TTC549 (cell line): ENCODE measurements around the gene DCBLD1.
"Not testable (repeated sequence)": the region's sequence is repeated elsewhere in the genome, so short reads cannot be mapped to it uniquely, and the experiment has no call there.

Source experiments
- FAIRE-seq: peaks from 2 replicates; lab custom pipeline; 2012; peaks lifted over from hg19 to GRCh38; lab: Jason Lieb, UNC

DCBLD1 gene

DNA sequence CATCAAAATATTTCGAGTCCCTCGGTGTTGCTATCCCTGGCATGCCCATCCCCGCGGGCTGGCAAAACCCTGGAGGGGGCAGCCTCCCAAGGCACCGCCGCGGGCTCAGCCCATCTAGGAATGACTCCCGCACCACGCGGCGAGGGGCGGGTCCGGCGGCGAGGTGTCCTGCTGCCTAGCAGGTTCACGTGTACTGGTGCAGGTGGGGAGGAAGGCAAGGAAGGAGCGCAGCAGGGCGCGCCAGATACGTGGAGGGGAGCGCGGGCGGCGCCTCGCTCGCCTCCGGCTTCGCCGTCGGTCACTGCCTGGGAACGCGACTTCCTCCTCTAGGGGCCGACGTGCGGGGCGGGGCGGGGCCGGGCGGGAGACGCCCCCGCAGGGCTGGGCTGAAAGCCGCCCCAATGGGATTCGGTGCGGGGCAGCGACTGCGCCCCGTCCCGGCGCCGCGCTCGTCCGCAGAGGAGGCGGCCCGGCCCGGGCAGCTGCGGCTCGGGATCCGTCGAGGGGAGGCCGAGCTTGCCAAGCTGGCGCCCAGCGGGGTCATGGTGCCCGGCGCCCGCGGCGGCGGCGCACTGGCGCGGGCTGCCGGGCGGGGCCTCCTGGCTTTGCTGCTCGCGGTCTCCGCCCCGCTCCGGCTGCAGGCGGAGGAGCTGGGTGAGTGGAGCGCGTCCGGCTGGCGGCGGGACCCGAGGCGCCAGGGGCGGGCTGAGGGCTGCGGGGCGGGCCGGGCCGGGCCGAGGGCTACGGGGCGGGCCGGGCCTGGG, at the start of gene DCBLD1:
TSS of gene DCBLD1 (plus strand) at position 435 of the 764 bp plus-strand sequence. CDS start at position 543, 108 bp downstream.
- no peak for FAIRE-seq

DNA sequence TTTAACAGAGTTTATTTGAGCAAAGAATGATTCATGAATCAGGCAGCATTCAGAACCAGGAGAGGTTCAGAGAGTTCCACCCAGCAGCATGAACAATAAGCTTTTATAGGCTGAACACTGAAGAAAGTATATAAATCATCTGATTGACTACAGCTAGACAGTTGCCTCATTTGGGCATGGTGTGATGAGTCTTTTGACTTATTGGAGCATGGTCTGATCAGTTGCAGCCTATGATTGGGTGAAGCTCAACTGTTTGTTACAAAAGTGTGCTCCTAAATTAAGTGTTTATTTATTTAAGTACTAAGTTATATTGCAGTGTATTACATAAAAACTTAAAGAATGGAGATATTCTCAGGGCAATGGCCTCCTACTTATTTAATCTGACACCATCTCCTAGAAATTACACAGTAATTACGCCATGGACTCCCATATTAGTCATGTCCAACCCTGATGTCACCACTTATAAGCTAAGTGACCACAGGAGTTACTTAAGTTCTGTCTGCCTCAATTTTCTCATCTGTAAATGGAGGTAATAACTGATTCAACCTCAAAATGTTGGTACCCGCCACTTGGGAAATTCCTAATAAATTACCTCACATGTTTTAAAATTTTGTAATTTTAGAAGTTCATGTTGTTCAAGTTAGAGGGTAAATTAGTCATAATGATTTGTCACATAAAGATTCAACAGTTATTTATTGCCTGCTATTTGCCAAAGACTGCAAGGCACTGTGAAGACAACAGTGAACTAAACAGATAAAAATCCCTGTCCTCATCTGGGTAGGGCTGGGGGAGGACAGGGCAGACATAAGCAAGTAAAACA, 41.6 kb upstream of the DCBLD1 start:
- FAIRE-seq = no peak

DNA sequence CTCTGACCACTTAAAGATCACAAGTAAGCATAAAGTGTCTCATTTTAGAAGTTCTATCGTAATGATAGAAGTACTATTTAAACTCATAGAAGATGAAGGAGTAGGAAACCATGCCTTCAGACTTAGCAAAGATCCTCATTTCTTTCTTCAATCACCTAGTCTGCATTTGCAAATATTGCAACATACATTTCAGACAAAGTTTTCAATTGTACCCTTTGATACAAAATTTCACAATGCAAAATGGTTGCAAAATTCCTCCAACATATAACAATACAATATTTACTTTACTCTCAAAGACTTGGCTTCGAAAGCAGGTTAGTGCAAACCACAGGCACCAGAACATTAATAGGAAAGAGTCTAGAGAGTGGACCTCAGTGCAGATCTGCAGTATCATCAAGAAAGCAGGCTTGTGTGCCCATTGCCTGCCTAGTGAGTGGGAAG, 40.6 kb upstream of the DCBLD1 start:
- FAIRE-seq = no peak

DNA sequence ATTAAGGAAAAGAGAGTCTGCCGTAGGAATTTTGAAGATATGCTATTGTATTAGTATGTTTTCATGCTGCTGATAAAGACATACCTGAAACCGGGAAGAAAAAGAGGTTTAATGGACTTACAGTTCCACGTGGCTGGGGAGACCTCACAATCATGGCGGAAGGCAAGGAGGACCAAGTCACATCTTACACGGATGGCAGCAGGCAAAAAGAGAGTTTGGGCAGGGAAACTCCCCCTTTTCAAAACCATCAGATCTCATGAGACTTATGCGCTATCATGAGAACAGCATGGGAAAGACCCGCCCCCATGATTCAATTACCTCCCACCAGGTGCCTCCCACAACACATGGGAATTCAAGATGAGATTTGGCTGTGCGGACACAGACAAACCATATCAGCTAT, 40.2 kb upstream of the DCBLD1 start:
- not testable (repeated sequence) for FAIRE-seq

DNA sequence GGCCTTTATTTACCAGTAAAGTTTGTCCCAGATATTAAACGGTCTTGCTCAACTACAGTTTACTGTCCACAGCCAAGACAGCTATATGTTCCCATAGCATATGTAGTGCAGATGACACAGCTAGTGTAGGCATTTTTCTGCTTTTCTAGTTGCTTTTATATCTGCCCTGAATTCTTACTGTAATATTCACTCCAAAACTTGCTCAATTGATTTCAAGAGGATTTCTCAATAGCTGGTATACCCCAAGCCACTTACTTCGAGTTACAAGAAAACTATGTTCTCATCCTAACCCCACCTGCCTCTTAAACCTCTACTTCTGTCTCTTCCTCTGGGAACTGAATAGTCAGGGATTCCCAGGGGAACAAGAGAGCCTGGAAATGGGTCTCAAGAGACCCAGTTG, 37.9 kb upstream of the DCBLD1 start:
- FAIRE-seq = no peak

DNA sequence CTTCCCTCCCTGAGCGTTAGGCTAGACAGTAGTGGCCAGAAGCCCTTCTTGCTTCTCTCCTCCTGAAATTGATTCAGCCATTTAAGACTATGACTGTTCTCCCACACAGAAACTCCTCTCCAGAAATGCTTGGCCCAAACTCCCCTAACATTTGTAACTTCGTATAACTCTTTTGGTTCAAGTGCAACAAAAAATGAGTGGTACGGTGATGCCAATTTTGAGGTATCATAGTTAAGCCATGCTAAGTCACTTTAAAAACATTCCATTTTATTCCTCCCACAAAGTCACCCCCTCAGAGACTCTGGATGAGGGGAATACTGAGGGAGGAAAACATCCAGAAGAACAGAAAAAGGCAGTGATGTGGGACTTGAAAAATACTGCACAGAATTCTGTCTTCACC, 35.6 kb upstream of the DCBLD1 start:
- no peak for FAIRE-seq

DNA sequence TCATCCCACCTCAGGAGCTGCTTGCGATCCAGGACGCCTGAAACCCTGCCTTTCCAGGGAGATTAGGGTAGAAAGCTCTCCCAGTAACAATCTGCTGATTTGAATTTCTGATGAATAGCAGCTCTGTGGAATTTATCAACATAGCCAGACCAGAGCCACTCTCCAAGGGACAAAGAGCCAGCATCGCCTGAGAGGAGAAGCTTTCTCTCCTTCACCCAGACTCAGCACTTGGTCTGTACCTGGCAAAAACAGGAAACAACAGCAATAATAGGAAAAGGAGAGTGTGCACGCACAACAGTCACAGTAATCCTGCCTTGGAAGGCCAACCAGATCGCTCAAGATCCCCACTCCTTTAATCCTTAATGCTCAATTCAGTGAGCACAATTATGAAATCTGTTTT, 34.5 kb upstream of the DCBLD1 start:
- no peak for FAIRE-seq

DNA sequence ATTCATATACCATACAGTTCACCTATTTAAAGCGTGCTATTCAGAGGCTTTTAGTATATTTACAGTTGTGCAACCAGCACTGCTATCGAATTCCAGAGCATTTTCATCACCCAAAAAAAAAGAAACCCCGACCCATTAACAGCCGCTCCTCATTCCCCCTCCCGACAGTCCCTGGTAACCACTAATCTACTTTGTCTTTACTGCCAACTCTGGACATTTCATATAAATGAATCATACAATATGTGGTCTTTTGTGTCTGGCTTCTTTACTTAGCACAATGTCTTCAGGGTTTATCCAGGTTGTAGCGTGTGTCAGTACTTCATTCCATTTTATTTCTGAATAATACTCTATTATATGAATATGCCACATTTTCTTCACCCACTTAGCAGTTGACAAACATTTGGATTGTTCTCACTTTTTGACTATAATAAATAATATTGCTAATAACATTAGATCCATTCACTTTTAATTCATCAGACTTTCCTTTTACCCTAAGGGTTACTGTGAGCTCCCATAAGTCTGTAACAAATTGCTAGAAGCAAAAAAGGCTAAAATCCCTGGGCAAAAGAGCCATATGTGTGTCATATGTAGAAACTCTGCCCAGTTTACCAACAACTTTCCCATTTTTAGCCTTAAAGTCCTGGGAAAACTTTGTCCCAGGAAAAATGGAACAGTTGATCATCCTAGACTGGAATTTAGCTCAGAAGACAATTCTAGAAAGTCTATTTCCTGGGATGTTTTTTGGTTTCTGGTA, 33.6 kb upstream of the DCBLD1 start:
- FAIRE-seq = no peak

DNA sequence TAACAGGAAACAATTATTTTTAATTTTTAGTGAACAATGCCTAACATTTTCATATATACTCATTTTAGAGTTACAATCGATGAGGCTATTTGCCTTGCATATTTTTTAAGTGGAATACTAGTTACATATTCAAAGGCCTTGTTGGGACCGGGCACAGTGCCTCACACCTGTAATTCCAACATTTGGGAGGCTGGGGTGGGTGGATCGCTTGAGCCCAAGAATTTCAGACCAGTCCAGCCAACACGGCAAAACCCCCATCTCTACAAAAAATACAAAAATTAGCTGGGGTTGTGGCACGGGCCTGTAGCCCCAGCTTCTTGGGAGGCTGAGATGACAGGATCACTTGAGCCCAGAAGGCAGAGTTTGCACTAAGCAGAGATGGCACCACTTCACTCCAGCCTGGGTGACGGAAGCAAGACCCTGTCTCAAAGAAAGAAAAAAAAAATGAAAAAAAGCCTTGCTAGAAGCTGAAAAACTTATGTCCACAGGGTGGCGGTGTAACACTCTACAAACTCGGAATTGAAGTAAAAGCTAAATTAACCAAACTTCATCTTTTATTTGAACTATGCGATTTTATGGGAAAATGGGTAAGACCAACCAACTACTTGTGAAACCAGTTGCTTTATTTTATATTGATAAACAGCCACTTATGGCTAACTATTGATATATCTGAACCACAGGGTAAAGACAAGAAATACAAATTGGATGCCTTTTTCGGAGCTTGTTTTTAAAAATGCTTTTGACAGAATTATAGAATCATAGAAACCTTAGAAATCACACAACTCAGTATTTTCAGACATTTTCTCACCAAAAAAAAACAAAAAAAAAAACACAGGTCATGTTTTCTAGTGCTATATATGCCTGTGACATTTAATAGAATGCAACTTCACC, 32.7 kb upstream of the DCBLD1 start:
- peak; percentile 77 for FAIRE-seq

DNA sequence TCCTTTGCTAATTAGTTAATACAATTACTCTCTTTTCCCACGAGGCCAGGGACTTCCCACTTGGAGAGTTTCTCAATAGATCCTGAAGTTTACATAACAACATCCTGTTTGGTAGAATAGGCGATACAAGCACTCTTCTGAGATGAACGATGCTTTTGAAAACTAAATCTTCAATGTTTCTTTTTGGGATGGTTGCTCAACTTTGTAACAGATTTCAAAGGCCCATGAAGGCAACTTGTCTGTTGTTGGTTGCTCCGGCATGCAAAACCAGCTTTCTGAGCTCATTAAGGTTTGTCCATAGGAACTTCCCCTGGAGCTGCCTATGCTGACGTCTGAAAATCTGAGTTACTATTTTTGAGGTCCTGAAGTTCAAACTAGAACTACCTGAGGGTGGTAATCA, 30.8 kb upstream of the DCBLD1 start:
- FAIRE-seq = no peak

DNA sequence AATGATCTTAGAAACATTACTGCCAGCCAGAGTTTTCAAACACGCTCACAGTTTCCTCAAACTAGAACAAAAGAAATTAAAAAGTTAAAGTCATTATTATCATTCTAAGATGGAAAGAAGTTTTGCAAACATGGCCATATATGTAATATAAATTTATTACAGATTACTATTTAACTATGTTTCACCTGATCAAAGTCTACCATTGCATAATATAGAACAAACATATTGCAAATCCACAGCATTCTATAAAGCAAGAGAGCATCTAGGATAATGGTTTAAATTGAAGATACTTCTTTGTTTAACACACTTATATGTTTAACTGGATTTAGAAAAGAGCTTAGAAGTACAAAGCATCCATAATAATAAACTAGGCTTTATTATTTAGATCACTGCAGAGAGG, 26.2 kb upstream of the DCBLD1 start:
- FAIRE-seq = no peak

DNA sequence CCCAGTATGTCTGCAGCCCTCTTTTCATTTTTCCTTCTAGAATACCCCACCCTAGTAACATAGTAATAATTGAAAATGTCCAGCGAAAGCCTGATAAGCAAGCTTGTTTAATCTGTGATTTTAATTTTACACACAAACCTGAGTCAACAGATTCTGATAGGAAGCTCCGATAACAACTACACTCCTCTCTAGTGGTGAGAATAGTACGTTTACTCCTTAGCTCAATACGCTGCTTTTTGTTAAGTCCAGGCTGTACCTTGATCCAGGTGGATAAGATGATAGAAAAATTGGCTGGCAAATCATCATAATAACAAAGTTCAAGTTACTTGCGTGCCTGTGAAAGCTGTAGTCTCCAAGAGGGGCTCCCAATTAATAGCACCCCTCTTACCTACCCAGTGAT, 25.5 kb upstream of the DCBLD1 start:
- FAIRE-seq = no peak

DNA sequence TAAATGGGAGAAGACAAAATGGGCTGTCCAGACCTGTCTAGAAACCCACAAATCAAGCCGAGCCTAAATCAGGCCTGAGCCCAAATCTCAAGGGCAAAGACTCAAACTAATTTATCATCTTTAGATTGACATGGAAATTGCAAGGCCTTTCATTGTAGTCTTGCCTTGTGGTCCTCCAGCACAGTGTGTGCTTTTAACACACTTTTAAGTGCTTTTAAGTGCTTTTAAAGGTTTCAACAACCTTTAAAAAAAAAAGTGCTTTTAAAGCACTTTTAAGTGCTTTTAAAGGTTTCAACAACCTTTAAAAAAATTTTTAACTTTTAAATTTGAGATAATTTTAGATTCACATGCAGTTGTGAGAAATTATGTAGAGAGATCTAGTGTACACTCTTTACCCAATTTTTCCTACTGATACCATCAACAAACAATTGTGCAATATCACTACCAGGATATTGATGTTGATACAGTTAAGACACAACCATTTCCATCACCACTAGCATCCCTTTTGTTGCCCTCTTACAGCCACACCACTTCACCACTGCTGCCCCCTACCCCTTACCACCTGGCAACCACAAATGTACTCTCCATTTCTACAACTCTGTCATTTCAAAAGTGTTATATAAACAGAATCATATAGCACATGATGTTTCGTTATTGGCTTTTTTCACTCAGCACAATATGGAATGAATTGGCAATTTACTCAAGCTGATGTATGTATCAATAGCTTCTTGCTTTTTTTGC, 23.1 kb upstream of the DCBLD1 start:
- FAIRE-seq = no peak

DNA sequence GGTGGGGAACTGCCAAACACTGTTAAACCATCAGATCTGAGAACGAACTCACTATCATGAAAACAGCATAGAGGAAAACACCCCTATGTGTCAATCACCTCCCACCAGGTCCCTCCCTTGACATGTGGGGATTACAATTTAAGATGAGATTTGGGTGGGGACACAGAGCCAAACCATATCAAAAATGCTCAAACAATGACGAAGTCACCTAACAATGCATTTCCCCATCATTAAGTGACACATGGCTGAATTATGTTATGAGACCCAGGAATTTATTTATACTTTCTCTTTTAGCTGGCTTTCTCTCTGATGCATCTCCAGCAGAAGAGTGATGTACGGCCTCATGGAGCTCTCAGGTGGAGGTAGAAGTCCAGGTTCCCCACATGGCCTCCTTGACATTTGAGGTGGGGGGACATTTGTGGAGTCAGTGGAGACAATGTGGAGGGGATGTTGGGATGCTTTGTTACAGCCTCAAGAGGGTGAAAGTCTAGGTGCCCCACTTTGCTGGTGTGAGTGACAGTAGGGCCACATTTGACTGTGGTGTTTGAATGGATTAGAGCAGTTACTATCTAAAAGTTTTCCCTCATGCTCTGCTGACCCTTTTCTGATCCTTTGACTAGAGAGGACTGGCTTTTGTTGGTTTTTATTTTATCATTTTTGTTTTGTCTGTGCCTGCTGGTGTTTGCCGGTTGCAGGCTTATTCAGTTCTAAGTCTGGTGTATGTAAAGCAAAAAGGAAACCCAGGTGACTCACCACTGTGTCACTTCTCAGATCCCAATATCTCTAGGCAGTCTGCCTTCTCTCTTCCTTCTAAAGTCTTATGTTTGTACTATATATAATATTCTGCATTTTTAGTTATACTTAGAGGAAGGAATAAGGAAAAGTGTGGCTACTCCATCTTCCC, 18.5 kb upstream of the DCBLD1 start:
- FAIRE-seq = no peak

DNA sequence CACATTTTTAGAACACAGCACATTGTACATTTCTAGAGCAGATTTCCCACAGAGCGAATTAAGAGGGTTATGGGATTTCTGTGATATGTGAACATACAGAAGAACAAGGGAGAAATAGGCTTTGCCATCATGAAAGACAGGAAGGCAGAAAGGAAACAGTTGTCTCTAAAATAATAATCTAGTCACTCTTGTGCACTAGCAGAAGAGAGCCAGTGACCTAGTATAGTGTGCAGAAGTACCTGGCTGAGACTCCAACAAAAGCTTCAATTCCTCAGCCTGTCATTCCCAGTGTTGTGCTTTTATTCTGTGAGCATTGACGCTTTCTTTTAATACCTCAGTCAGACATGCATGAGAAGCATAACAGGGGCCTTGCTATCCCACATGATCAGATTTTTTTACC, 17.8 kb upstream of the DCBLD1 start:
- FAIRE-seq = no peak

DNA sequence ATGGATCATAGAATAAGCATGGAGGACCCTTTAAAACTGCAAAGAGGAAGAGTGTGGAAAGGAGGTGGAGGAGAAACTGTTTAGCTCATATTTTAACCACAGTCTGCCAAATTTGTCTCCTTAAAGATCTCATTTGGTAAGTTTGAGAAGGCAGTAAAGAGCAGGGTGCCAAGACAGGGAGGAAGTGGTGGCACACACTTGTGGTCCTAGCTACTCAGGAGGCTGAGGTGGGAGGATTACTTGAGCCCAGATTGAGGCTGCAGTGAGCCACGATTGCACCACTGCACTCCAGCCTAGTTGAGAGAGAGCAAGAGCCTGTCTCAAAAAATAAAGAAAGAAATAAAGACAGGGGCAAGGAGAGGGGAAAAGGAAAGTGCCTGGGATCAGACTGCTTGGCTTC, 16.8 kb upstream of the DCBLD1 start:
- FAIRE-seq = no peak

DNA sequence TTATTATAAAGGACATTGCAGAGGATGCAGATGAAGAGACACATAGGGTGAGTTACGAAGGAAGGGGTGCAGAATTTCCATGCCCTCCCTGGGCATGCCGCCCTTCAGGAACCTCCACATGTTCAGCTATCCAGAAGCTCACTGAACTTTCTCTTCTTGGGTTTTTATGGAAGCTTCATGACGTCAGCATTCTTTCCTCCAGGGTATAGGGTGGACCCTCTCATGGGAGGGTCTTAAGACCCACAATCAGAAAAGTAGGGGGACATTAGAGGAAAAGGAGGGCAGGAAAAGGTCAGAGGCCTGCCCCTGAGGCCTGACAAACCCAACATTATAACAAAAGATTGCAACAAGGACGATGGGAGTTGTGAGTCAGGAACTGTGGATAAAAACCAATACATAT, 14.6 kb upstream of the DCBLD1 start:
- FAIRE-seq = no peak

DNA sequence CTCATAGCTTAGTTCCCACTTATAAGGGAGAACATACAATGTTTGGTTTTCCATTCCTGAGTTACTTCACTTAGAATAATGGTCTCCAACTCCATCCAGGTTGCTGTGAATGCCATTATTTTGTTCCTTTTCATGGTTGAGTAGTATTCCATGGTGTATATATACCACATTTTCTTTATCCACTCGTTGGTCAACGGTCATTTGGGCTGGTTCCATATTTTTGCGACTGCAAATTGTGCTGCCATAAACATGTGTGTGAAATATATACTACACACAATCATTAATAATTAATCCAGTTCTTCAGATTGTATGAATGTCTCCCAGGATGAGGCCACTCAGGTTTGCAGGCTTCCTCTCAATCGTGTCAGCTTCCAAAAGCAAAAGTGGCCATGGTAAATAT, 13.9 kb upstream of the DCBLD1 start:
- FAIRE-seq = not testable (repeated sequence)

DNA sequence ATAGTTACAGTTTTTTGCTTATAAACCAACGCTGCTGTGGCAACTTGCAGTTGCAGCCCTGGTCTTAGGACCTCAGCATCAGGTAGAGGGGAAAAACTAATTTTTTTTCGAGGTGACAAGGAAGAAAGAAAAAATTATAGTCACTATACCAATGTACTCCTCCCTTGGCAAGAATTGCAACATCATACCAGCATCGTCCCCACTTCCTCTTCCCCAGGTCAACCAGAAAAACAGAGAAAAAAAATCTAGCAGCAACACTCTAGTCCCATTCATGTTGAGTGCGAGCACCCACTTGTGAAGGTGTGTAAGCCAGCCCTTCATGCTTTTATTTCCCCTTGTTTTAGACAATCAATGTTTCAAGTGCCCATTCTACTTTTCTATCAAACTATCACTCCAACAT, 13.1 kb upstream of the DCBLD1 start:
- no peak for FAIRE-seq

DNA sequence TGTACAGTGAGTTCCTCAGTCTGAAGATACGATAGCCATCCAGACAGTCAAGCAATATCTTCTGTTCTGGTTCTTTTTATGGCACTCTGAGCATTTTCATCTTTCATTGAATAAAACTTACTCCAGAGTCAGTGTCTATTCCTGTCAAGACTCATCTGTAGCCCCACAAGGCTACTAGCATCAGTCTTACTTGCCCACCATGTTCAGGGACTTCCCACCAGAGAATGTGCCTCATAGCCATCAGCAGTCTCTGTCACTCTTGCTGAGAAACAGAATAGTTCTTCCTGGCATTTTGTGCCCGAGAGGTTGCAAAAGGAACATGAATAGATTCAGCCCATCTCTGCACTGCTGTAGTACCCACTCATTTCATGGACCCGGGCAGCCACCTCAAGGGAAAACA, 12.7 kb upstream of the DCBLD1 start:
- no peak for FAIRE-seq
